HG03159 (cell line): Measurements from ENCODE around the gene HS3ST3B1.
A peak's percentile ranks its signal among the peaks of the same experiment; 100 is the strongest.

ENCODE experiments used
- ATAC-seq: cut with Tn5 transposase; IDR thresholded peaks from one replicate; pipeline ENCODE4 v1.9.1; 2021; ENCODE audit warnings: mild to moderate bottlenecking, moderate library complexity; ENCODE audit not compliant: unreplicated experiment

Gene HS3ST3B1

DNA sequence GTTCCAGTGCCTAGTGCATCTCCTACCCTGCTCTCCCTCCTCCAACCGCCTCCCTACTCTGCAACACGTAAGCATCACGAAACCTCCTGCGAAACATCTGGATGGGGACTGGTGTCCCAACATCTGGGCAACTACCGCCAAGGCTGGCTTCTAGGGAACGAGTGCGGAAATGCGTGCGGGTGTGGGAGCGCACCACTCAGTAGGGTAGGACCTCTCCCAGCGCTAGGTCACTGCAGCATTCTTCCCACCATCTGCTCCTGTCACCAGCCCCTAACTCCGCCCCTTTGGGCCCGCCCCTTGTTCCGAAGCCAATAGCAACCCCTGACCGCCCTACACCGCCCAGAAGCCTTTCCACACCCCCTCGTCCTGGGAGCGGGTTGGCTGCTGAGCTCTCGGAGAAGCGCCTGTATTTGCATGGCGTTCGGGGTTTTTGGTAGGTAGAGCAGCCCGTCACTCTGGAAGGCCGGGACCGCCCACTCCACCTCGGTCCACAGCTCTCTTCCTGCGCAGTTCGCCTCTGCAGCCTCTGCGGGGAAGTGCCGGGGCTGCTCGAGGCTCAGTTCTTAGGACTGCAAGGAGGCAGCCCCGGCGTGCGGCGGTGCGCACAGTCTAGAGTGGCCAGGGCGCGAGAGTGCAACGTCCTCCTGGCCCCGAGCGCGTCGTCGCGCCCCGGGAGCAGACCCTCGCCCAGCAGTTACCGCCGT is at the start of gene HS3ST3B1:
Gene HS3ST3B1, plus strand, starts transcription at position 507 of the 704 bp plus-strand sequence. CDS start 438 bp downstream, outside the sequence.
- peak; percentile 88 for ATAC-seq

DNA sequence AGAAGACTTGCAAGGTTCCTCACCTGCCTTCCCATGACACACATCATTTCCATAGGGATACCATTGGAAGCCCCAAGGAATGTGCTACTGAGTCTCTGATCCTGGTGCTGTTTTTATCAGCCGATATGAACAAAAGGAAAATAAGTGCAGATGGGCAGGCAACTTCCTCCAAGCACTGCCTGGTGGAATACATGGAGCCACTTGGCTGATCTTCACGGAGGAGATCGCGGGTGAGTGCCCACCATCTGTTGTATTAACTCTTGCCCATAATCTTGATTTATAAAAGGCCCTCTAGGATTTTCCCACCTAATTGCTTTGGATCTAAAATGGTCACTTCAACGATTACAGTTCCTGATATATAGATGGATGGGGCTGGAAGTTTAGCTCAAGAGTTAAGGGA is 39.5 kb upstream of the HS3ST3B1 start:
- ATAC-seq: no peak

DNA sequence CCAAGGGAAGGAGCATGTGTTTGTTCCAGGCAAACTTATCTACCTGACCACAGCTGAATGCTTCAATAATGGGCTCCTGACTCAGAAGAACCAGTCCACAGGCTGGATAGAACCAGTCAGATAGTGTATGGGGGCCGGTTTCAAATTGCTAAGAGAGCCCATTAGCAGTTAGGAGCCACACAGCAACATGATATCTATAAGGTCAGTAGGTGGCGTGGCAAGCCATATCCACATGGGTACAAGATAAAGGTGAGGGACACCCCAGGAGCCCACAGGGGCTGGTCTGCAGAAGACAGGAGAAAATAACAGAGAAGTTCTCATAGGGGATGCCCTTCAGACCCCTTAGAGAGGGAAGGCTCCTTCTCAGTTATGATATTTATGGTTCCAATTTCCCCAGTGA is 32.6 kb upstream of the HS3ST3B1 start:
- no peak for ATAC-seq

DNA sequence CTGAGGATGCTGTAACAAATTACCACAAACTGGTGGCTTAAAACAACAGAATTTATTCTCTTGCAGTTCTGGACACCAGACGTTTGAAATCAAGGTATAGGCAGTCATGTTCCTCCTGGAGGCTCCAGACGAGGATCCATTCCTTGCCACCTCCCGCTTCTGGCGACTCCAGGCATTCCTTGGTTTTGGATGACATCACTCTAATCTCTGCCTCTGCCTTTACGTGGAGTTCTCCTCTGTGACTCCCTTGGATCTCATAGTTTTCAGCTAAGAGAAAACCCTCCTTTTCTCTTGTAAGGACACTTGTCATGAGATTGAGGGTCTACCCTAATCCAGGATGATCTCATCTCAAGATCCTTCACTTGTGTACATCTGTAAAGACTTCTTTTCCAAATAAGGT is 31.4 kb upstream of the HS3ST3B1 start:
- ATAC-seq: no peak

DNA sequence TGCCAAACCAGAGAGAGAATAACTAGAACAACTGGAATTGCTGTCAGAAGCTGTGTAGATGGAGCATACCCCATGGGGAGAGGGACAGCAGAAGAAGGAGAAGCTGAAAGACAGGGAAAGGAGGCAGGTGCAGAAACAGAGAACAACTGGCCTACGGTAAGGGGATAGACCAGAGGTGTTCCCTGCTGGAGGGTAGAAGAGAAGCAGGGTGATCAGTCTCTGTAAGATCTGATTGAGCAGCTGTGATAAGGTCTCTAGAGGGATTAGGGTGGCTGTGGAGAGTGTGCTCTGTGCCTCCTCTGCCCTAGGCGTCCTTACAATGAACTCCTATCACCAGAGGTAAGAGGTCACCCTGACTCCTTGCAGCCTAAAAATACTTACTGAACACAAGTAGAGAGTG is 30.4 kb upstream of the HS3ST3B1 start:
- ATAC-seq: no peak

DNA sequence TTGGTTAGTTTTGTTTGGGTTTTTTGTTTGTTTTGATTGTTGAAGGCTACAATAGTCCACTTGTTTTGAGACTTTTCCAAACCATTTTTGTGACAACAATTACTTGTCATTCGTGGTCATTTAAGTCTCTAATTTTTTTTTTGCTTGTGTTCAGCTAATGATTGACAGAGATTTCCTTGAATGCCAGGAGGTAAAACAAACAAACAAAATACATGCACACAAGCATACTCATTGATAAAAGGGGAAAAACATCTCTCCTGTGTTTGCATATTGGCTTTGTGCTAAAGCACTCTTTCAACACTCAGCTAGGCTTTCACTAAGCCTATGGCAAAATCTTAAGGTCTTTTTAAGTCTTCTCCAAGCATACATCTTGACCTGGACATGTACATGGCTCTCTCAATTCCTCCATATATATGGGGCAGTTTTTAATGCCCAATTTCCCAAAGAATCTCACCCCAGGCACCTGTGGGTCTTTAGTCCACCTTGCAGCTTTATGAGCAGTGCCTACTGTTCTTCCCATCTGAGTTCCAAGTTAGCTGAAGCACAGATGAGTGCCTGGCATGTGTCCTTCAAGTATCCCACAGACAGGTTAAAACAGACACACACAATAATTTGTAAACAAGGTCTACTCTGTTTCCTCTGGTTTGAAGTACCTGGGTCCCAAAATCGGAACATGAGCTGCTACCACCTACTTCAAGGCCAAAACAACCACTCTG is 24.2 kb upstream of the HS3ST3B1 start:
- no peak for ATAC-seq

DNA sequence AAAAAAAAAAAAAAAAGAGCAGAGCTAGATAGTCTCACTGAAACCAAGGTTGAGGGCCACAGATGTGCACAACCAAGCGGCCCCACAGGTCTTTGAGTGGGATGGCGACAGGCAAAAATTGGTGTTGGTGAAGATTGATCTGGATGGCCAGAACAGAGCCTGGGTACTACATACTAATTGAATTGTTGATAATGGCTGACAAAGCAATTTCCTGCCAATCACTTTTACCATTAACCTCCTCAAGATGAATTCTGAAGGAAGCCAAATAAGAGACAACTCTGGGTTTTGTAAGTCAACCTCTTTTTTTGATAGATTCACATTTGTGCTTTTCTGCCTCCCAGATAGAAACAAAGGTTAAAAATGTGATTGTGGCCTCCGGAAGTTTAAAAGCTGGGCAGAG is 19.4 kb upstream of the HS3ST3B1 start:
- ATAC-seq: no peak

DNA sequence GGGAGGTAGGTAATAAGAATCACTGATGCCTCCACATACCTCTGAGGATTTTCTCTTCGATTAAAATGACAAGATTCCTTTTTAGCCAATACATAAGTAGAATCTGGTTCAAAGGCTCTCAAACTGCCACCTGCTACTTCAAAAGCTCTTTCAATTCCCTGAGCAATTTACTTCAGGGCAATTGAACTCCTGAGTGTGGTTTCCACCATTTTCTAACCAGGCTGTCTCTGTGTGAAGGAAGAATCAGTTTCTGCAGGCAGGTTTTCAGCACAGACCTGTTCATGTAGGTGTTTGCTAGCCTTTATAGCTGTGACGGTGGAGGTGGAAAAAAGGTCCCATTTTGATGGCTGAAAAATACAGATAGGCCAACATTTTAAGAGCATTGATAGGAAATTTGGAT is 18.2 kb upstream of the HS3ST3B1 start:
- no peak for ATAC-seq

DNA sequence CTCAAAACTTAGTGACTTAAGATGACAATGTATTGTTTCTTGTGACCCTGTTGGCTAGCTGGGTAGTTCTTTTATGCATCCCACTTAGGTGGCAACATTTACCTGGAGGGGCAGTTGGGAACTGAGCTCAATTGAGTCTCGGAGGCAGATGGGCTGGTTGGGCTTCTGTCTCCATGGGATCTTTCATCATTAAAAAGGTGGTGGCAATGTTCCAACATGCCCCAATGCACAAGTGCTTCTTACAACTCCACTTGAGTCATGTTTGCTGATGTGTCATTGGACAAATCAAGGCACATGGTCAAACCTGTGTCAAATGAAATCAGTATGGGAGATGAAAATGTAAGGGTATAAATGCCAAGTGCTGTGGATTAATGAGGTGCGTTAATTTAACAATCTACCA is 11.7 kb upstream of the HS3ST3B1 start:
- no peak for ATAC-seq

DNA sequence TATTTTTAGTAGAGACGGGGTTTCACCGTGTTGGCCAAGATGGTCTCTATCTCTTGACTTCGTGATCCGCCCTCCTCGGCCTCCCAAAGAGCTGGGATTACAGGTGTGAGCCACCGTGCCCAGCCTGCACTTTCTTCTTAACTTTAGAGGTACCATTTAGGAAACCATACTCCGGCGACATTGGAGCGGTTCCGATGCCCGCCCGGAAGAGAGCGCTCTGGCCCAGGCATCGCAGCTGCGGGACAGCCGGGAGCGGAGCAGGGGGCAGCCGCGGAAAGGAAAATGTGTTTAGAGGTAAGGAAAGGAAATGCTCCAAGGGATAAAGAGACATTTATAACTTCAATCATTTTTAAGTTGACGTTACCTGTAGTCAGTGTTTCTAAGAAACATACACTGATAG is 6.0 kb upstream of the HS3ST3B1 start:
- ATAC-seq: no peak

DNA sequence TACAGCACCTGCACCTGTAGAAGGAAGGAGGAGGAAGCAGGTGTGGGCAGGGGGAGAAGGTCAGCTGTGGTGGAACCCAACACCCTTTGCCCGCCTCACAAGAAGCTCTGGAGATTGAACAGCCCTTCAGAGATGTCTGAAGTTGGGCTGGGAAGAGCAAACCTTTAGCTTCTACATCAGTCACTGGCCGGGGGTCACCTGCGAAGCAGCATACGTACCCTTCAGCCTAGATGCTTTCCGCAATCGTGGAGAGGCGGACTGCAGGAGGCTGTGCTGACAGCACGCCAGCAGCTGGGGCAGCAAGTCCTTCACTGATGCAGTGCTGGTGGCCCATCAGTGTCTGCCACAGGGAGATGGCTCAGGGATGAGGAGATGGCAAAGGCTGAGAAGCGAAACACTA is 5.2 kb upstream of the HS3ST3B1 start:
- no peak for ATAC-seq

DNA sequence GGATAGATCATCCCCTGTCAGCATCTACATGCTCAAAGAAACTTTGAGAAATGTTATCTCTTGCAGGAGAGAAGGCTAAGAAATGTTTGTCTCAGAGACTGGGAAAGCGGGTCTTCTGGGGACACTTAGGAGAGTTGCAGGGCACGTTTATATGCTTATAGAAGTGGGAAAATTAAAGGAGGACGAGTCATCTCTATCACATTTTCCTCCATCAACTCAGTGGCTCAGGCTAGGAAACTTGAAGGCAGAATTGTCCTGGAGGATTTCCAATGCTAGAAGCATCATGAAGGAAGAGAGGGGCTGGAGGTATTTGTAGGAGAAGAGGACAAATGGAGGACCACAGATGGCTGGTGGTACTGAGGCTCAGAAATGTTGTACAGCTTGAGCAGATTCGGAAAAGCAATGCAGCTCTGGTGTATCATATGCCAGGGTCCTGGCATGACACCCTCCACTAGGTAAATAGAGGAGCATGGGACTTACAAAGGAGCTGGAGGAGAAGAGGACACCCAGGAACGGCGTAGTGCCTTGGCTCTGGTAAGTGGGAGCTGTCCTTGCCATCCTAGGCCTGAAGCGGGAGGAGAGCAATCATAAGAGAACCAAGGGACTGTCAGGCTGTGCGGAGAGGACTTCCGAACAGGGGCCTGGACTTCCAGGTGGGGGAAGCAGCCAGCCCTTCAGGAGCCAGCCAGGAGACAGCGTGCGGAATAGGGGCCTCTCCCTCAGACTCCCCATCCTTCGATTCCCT is 4.5 kb upstream of the HS3ST3B1 start:
- no peak for ATAC-seq

DNA sequence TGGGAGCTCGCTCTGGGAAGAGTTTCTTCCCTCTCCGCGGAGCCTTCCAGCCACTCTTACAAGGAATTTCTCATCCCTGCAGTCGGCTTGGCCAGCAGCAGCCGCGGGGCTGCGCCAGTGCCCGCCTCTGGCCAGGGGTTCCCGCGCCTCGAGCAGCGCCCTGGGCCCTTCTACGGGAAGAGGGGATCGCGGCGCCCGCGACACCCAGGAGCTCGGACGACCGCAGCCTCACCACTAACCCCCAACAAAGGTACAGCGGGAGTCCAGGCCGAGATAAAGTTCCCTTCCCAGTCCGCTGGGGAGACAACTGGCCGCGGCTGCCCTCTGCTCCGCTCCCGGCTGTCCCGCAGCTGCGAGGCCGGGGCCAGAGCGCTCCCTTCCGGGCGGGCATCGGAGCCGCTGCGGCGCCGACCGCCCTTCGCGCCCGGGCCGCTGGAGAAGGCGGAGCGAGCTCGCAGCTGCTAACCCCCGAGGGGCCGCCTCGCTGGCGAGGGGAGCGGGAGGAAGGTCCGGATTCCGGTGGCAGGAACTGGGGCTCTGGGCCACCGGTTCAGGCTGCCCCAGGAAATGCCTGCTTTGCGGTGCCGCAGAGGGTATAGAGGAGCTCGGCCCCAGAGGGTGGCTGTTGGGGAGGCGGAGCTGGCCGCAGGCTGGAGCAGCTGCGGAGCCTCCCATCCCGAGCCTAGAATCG is 3.6 kb upstream of the HS3ST3B1 start:
- ATAC-seq: no peak

DNA sequence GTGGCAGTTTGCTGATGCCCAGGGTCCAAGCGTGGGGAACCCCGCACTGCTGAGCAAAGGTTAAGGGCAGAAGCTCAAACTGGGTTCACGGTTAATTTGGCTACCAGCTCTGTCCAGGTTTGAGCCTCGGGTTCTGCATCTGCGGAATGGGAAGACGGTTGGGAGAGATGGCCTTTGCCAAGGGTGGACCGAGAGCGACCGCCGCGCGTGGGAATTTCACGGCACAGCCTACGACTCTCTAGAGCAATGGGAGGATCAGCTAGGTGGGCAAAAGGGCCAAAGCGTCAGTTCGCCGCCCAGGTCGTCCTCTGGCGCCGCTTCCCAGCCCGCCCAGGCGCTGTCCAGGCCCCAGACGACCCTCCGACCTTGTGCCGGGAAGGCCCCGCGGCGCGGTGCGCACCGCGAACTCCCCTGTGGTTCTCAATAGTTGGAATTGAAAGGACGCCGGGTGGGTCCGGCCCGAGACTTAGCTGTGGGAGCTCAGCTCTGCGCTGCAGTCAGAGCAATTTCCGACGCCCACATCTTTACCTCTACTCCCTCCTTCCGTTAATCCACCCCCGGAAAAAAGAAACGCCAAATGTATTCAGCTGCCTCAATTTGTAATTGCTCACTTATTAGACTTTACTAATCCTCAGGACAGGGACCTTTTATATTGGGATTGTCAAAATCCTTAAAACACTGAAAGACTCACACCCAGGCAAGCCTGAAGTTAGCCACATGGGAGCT is 2.5 kb upstream of the HS3ST3B1 start:
- ATAC-seq: no peak

DNA sequence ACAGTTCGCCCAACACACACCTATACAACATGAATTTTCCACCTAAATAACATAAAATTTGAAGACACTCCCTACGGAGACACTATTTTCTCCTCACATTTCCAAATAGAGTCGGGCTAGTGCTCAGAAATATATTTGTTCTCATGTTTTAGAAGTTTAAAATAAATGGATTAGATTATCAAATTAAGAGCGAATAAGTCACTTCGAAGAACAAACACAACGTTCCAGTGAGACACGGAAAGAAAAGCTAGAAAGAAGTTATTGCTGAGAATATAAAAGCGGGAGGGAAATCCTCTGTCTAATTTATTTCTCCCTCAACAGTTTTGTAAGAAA is 2.0 kb upstream of the HS3ST3B1 start:
- no peak for ATAC-seq

DNA sequence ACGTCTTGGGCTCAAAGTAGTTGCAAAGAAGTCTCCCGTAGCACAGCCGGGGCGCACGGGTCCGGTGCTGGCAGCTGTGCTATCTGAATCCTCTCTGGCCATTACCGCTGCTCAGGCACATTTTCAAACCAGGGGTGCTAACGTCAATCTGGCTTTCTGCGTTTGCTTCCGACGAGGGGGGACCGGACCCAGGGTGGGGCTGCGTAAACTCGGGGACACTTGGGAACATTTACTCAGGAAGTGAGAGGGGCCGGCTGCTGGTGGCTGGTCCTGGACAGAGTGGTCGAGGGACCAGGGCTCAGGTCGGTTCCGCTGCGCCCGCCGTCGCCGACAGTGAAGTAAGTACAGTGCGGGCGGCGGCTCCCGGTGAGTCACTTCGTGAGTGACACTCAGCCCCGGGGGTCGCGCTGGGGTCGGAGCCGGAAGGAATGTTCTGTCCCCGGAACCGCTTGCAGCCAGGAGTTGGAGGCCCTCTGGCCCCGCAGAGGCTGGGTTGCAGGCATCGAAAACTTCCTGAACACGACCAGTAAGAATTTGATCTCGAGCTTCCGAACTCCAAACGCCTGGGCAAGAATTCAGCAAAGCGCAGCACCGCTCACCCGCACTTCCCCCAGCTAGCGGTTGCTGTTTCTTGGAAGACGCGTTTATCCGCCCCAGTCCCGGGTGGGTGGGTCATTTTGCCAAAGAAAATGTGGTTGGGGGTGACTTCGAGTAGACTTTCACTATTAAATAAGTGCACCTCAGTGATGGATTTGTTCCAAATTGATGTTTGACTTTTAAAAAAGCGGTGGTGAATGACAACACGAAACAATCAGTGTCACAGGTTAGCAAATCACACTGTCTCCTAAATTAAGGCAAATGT is 1.4 kb upstream of the HS3ST3B1 start:
- ATAC-seq: no peak

DNA sequence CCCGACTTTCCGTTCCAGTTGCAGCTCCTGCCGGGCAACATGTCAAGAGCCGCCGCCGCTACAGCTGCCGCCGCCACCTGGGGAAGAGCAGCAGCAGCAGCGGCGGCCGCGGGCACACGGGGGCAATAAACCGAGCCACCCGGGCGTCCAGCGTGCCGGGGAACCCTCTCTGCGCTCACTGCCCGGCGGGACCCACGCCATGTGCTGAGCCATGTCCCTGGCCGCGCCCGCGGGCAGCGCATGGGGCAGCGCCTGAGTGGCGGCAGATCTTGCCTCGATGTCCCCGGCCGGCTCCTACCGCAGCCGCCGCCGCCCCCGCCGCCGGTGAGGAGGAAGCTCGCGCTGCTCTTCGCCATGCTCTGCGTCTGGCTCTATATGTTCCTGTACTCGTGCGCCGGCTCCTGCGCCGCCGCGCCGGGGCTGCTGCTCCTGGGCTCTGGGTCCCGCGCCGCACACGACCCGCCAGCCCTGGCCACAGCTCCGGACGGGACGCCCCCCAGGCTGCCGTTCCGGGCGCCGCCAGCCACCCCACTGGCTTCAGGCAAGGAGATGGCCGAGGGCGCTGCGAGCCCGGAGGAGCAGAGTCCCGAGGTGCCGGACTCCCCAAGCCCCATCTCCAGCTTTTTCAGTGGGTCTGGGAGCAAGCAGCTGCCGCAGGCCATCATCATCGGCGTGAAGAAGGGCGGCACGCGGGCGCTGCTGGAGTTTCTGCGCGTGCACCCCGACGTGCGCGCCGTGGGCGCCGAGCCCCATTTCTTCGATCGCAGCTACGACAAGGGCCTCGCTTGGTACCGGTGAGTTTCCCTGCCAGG is 604 bp downstream of the HS3ST3B1 start:
- ATAC-seq: no peak

DNA sequence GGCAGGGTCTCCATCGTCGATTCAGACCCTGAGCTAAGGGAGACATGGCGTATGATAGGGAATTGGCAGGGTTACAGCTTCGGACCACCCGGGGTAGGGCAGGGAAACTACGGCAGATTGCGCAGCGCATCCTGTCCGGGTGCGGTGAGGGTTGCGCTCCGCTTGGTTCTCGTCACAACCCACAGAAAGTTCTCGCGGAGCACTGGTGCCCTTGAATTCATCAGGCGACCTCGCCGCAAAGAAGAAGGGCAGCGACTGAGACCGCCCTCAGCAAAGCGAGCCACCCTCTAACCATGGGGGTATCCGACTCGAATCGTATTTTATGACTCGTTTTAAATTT is 1.2 kb downstream of the HS3ST3B1 start:
- ATAC-seq: no peak

DNA sequence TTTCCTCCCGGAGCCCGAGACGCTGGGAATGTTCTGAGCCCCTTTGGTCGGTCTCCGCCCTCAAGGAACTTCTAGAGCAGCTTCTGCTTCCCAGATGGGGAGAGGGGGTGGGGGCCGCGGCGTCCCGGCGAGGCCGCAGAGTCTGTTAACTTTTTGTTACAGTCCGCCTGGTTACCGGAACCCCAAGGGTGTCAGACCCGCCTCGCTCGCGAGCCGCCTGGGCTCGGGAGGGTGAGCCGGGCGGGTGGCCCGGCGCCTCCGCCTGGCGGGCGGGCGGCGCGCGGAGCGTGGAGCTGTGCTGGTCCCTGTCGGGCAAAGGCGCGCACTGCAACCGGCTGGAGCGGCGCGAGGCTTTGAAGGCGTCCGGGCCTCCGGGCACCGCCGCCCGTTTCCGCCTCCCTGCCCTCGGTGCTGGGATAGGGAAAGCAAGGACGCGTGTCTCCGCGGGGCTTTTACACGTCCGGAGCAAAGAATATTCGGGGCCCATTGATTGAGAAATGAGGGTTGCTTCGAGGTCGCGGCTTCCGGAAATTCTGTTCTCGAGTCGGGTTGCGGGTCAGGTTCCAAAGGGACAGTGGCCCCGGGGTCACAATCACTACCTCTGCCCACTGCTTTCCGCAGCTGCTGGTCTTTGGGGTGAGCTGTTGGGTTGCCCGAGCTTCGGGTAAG is 1.7 kb downstream of the HS3ST3B1 start:
- peak; percentile 58 for ATAC-seq
